Smooth muscle cell of the coronary artery (primary cell): ENCODE data around the gene SH2D5. TPM values are rescaled to one million over a fixed set of nuclear protein-coding genes. Genes with fewer than 3 reads are reported as not detected.

ENCODE experiments used
- total RNA-seq: library from RNA; depleted of rRNA; stranded (reverse); fragments of >200 nt; gene quantifications from 2 replicates; pipeline ENCODE4 v1.2.3, GENCODE V29; 2014; ENCODE audit warnings: low replicate concordance

Gene SH2D5
- total RNA-seq, result 1.5 and 2.4 TPM in 2 replicates

GRCh38 chr1:20732588-20733359, at the start of gene SH2D5:
SH2D5 (minus strand) TSS chr1:20732703; CDS start chr1:20728044, 4,659 bp downstream.

GRCh38 chr1:20717452-20718342, 14.8 kb downstream of the SH2D5 start, which contains the start of gene KIF17:
KIF17 (minus strand) TSS chr1:20718007; CDS start chr1:20717706, 301 bp downstream.

Other genes starting within 250 kb of the SH2D5 start
- gene CAMK2N1, start 246.5 kb downstream of the SH2D5 start, total RNA-seq, result 3.8 and 10.6 TPM in 2 replicates
- 14.6 and 18.0 TPM in 2 replicates for gene MUL1, start 224.6 kb downstream of the SH2D5 start, total RNA-seq
- gene FAM43B, start 180.1 kb downstream of the SH2D5 start, total RNA-seq, result 0.08 TPM in 1 of 2 replicates, not detected in the other
- gene CDA, start 143.6 kb downstream of the SH2D5 start, total RNA-seq, result 0.38 TPM in 1 of 2 replicates, not detected in the other
- 68.1 and 88.9 TPM in 2 replicates for gene PINK1, start 99.2 kb downstream of the SH2D5 start, total RNA-seq
- gene DDOST, start 71.3 kb downstream of the SH2D5 start, total RNA-seq, result 345 and 410 TPM in 2 replicates
- gene KIF17, start 14.7 kb downstream of the SH2D5 start, total RNA-seq, result 0.23 and 0.82 TPM in 2 replicates
- 95.0 and 157 TPM in 2 replicates for gene HP1BP3, start 54.6 kb upstream of the SH2D5 start, total RNA-seq